ENCODE data around the gene SNCAIP. TPM values are rescaled to one million over a fixed set of nuclear protein-coding genes. Genes with fewer than 3 reads are reported as not detected.

The SNCAIP gene
- total RNA-seq, 4 donors from 2014 or later = 11.5 to 36.3 (median 15.2) TPM

- ATAC-seq (ENCODE audit: low FRiP score) = no peak
- no peak for DNase-seq (ENCODE audit: low spot score)
- no peak for TF ChIP-seq CTCF (IDR thresholded peaks at IDR 0.05)
Observed at GRCh38 chr5:122490718-122491117, 178.7 kb downstream of the SNCAIP start.

GRCh38 chr5:122492675-122493074, 180.6 kb downstream of the SNCAIP start:
- ATAC-seq (ENCODE audit: low FRiP score) (no peak), DNase-seq (ENCODE audit: low spot score) (no peak)
- no peak for TF ChIP-seq CTCF (IDR thresholded peaks at IDR 0.05)

DNA sequence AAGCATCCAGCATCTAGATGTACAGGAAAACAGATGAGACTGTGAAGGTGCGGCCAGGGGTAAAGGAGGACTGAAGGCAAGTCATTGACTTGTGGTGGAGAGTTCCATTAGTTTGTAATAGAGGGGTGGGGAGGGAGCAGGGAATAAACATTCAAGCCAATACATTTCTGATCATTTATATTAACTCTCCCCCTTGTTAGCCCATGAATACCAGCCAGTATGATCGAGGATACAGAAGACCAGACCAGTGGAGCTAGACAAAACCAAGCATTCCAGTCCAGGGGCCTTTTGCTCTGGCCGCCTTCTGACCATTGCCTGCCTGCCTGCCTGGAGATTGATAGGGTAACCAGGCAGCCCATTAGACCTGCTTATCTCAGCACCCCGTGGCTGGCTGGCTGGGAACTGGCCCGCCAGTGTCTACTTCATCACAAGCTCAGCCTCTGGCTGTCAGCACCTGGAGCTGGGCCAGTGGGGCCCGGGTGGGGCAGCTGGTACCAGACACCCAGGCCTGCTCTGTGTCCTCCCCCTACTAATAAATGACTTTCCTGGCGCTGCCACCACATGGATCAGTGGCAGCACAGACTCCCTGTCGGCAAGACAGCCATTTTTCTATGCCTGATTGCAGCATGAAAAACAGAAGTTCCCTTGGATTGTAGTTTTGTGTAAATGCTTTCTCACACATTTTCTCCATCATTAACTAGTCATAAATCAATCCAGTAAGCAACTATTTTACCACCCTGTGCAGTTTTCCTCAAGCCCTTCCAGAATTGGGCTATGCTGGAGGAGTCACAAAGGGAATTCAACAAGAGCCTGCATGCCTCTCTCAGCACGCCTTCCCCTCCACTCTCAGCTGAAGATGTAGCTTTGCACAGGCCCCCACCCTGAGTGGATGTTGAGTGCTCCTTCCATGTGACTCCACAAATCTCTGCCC, 181.3 kb downstream of the SNCAIP start:
- ATAC-seq (ENCODE audit: low FRiP score) (peak; percentile 76), DNase-seq (ENCODE audit: low spot score) (no peak)
- no peak for TF ChIP-seq CTCF (IDR thresholded peaks at IDR 0.05)

- no peak for ATAC-seq (ENCODE audit: low FRiP score)
- no peak for DNase-seq (ENCODE audit: low spot score)
- no peak for TF ChIP-seq CTCF (IDR thresholded peaks at IDR 0.05)
Observed at GRCh38 chr5:122494109-122494508, 182.1 kb downstream of the SNCAIP start.

GRCh38 chr5:122498163-122498562, 186.1 kb downstream of the SNCAIP start:
- DNase-seq (ENCODE audit: low spot score) (no peak), ATAC-seq (ENCODE audit: low FRiP score) (no peak)
- no peak for TF ChIP-seq CTCF (IDR thresholded peaks at IDR 0.05)

DNA sequence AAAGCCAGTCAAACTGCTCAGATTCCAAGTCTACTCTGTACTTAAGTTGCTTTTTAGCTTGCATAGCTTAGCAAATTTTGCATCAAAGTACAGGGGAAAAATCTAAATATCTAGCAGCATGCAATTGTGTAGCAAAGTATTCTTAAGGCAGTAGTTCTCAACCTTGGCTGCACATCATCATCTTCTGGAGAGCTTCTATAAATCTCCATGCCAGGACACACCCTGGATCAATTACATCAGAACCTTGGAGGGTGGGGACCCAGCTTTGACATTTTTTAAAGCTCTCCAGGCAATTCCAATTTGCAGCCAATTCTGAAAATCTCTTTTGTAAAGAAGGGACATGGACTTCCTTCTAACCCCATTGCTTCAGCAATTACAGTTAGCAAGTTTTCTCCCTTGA, 187.5 kb downstream of the SNCAIP start:
- ATAC-seq (ENCODE audit: low FRiP score) = no peak
- DNase-seq (ENCODE audit: low spot score) = no peak
- TF ChIP-seq CTCF (IDR thresholded peaks at IDR 0.05) = no peak

All from omental fat pad (tissue), 4 donors.